HepG2 (cell line): Measurements from ENCODE around the gene PSD.

Experiments used
- CBX2 ChIP-seq, 2 experiments: fragments of 200-600 bp in 1 of 2; sonication (generic); formaldehyde crosslinking in 1 of 2; IDR thresholded peaks; 2 replicates each; pipeline versions ENCODE4 v1.7.0 to v1.8.1; 2018 to 2022; ENCODE audit warnings: low read depth in 2 of 2, low read length in 1 of 2, mild to moderate bottlenecking in 1 of 2, missing genetic modification reagents in 1 of 2
- KAT2B ChIP-seq: fragments of 150-350 bp; IDR thresholded peaks from 2 replicates; pipeline ENCODE4 v1.6.1; 2014; ENCODE audit warnings: low read depth, low read length, borderline replicate concordance
- NCOR1 ChIP-seq: fragments of 200-600 bp; sonication (generic); IDR thresholded peaks from 2 replicates; pipeline ENCODE4 v1.7.0; 2017; ENCODE audit warnings: antibody characterized with exemption, low read length, borderline replicate concordance
- ZBTB8A ChIP-seq: sonication (generic); formaldehyde crosslinking; IDR thresholded peaks from 2 replicates; pipeline ENCODE4 v1.4.0; 2020; ENCODE audit warnings: mild to moderate bottlenecking, low read depth, missing genetic modification reagents, borderline replicate concordance
- ZNF292 ChIP-seq: sonication (generic); formaldehyde crosslinking; IDR thresholded peaks from 2 replicates; pipeline ENCODE4 v1.8.1; 2022; ENCODE audit warnings: mild to moderate bottlenecking, low read depth, missing genetic modification reagents, borderline replicate concordance
- ZNF619 ChIP-seq: sonication (generic); formaldehyde crosslinking; IDR thresholded peaks from 2 replicates; pipeline ENCODE4 v1.4.0; 2020; ENCODE audit warnings: mild to moderate bottlenecking, missing genetic modification reagents
- ZNF775 ChIP-seq: sonication (generic); formaldehyde crosslinking; IDR thresholded peaks from 2 replicates; pipeline ENCODE4 v1.4.0; 2020; ENCODE audit warnings: missing genetic modification reagents, mild to moderate bottlenecking, moderate library complexity, borderline replicate concordance
- TF ChIP-seq, protein P1 (sequence below): sonication (generic); formaldehyde crosslinking; IDR thresholded peaks from 2 replicates; pipeline ENCODE4 v1.5.0; 2020; ENCODE audit warnings: missing genetic modification reagents, mild to moderate bottlenecking, borderline replicate concordance

DNA sequence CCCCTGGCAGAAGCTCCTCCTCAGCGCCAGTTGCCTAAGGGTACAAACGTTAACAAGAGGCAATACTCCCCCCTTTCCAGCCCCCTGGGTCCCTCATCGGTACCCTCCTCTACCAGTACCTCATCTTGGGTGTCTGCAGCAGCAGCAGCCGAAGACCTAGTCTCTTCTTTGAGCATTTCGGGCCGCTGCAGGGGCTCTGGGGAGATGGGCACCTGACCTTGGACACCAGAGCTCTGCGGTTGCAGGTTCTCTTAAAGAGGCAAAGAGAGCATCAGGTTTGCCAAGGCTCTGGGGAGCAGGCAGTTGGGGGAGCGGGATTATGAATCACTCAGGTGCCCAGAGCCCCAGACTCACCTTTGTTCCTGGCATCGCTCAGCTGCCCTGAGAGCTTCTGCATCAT is 5.6 kb upstream of the PSD start:
- TF ChIP-seq ZNF775 (CRISPR knock-in tag): no peak
- TF ChIP-seq CBX2 (IDR thresholded peaks at IDR 0.05; ENCODE audit: low read depth, low read length): no peak
- no peak for TF ChIP-seq CBX2 (CRISPR knock-in tag; IDR thresholded peaks at IDR 0.05; ENCODE audit: low read depth)
- TF ChIP-seq ZNF619 (CRISPR knock-in tag): no peak
- TF ChIP-seq NCOR1: no peak
- TF ChIP-seq ZNF292 (CRISPR knock-in tag): no peak
- TF ChIP-seq, protein P1, sequence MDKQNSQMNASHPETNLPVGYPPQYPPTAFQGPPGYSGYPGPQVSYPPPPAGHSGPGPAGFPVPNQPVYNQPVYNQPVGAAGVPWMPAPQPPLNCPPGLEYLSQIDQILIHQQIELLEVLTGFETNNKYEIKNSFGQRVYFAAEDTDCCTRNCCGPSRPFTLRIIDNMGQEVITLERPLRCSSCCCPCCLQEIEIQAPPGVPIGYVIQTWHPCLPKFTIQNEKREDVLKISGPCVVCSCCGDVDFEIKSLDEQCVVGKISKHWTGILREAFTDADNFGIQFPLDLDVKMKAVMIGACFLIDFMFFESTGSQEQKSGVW (CRISPR knock-in tag): no peak
- no peak for TF ChIP-seq ZBTB8A (CRISPR knock-in tag)
- no peak for TF ChIP-seq KAT2B
